Skeletal muscle tissue (tissue), 4 donors: ENCODE data around the gene LRRC71. TPM values are rescaled to one million over a fixed set of nuclear protein-coding genes. Genes with fewer than 3 reads are reported as not detected.
A peak's percentile ranks its signal among the peaks of the same experiment; 100 is the strongest.

ENCODE experiments used
- H3K27ac ChIP-seq: one replicate; pipeline ENCODE4 v1.7.0; 2013; ENCODE audit warnings: mild to moderate bottlenecking, low read depth, low read length, inconsistent platforms
- H3K27me3 ChIP-seq, 3 donors: one replicate each; pipeline ENCODE4 v1.7.0; 2013; ENCODE audit warnings: low read length in 3 of 3; ENCODE audit not compliant: control insufficient read depth in 3 of 3, insufficient read depth in 3 of 3
- H3K36me3 ChIP-seq, 3 donors: one replicate each; pipeline ENCODE4 v1.7.0; 2013; ENCODE audit warnings: low read length in 3 of 3; ENCODE audit not compliant: control insufficient read depth in 3 of 3, insufficient read depth in 3 of 3
- H3K4me1 ChIP-seq, 3 donors: one replicate each; pipeline ENCODE4 v1.7.0; 2013; ENCODE audit warnings: low read length in 3 of 3, mild to moderate bottlenecking in 3 of 3; ENCODE audit not compliant: control insufficient read depth in 3 of 3, insufficient read depth in 3 of 3
- H3K4me3 ChIP-seq, 3 donors: one replicate each; pipeline ENCODE4 v1.7.0; 2013; ENCODE audit warnings: low read length in 3 of 3
- H3K9ac ChIP-seq, 3 donors: one replicate each; pipeline ENCODE4 v1.7.0; 2013; ENCODE audit warnings: low read length in 3 of 3, mild to moderate bottlenecking in 3 of 3, moderate library complexity in 2 of 3, low read depth in 1 of 3
- H3K9me3 ChIP-seq, 3 donors: one replicate each; pipeline ENCODE4 v1.7.0; 2013; ENCODE audit warnings: low read length in 3 of 3; ENCODE audit not compliant: control insufficient read depth in 3 of 3
- total RNA-seq: library from RNA; depleted of rRNA; stranded (reverse); fragments of >200 nt; gene quantifications from one replicate; pipeline ENCODE4 v1.2.3, GENCODE V29; 2014
- donor health status: Osteomylitis.

Gene LRRC71
- total RNA-seq, 1 donor from 2014 or later, result not detected

DNA sequence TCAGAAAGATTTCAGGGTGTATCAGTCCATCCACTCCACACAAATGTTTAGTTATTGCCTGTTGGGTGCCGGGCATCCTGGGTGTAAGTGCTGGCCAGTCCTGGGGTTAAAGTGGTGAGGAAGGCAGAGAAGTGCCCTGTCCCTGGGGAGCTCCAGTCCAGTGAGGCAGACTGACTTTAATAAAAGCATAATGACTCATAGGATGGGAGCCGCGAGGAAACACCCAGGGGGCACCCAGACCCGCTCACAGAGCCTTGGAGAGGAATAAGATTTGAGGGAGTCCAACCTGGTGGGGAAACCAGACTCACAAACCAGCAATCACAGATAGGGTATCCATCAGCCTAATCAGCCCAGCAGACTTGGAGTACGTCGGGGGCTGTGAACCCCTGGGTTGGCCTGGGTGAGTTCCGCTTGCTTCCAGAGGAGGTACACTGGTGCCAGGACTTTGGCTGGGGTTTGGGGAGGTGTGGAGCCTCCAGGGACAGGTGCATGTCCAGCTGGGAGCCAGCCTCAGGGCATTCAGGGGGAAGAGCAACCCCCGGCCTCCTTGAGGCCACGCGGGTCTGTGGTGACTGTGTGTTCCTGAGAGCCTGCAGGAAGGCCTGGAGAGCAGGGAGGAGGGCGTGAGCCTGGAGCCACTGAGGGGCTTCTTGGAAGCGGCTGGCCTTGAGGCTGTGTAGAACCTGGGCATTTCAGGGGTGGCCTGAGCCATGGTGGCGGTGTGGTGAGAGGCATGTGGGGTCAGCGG lies 23.2 kb upstream of the LRRC71 start:
- H3K36me3 ChIP-seq, result no peaks in the 10 kb centered on the region
- peak overlapping the region; percentile 74 for H3K27ac ChIP-seq
- peaks cover 26 to 63% (median 62%) of the 10 kb centered on the region in 3 donors for H3K4me1 ChIP-seq
- no peaks in the 10 kb centered on the region for H3K9me3 ChIP-seq
- peak overlapping the region in 1 of 3 donors; percentile 32 for H3K9ac ChIP-seq
- peaks cover 15 to 19% (median 17%) of the 10 kb centered on the region in 3 donors for H3K27me3 ChIP-seq
- peak overlapping the region in 1 of 3 donors; percentile 6 for H3K4me3 ChIP-seq

DNA sequence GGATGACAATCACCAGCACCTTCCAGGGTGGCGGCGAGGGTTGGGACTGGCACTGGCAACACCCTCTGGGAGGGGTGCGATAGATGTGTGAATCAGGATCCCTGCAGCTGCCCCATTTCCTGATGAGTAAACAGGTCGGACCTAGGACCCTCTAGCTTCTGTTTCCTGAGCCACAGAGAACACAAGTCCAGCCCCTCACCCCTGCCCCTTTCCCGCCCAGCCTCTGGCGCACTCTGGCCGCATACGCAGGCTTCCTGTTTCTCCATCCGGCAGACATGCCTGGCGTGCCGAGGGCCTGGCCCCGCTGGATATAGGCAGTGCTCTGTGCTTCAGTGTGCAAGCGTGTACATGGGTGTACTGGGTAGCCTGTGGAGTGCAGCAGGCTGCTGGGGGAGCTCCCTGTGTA lies 22.3 kb upstream of the LRRC71 start:
- no peaks in the 10 kb centered on the region for H3K9me3 ChIP-seq
- H3K9ac ChIP-seq, result peak overlapping the region in 1 of 3 donors; percentile 57
- H3K4me1 ChIP-seq, result peaks cover 26 to 69% (median 66%) of the 10 kb centered on the region in 3 donors
- peak overlapping the region; percentile 74 for H3K27ac ChIP-seq
- peak overlapping the region; percentile 1 to 38 (median 23) for H3K4me3 ChIP-seq
- H3K36me3 ChIP-seq, result no peaks in the 10 kb centered on the region
- peaks cover 13 to 18% (median 15%) of the 10 kb centered on the region in 3 donors for H3K27me3 ChIP-seq

DNA sequence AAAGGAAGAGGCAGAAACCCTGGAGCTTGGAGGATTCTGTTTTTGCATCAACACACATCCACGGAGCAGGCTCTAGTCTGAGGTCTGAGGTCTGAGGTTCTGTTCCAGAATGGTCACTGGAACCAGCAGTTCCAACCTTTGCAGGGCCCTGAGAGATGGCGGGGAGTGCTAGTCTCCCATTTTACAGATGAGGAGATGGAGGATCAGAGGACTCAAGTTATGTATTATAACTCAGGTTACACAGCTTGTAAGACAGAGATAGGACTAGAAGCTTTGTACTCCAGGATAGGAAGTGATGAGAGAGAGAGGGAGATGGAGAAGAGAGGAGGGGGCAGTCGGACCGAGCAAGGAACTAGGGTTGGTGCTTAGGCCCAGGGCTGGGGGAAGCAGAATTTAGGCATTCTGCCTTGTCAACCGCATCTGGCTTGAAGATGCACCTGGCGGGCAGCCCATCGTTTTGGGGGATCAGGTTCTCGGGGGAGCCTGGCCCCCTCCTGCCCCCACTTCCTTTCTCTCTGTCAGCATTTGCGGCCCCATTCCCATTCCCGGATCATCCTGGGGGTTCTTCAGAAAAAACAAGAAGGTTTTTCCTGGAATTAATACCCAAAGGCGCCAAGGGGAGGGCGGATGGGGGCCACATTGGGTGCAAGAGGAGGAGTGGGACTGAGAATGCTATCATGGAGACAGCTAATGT lies 21.3 kb upstream of the LRRC71 start:
- H3K4me3 ChIP-seq, result no peak overlapping the region
- no peak overlapping the region for H3K9ac ChIP-seq
- peaks cover 31 to 75% (median 75%) of the 10 kb centered on the region in 3 donors for H3K4me1 ChIP-seq
- H3K9me3 ChIP-seq, result no peaks in the 10 kb centered on the region
- H3K27me3 ChIP-seq, result peaks cover 6 to 11% (median 10%) of the 10 kb centered on the region in 3 donors
- H3K36me3 ChIP-seq, result no peaks in the 10 kb centered on the region
- H3K27ac ChIP-seq, result peak overlapping the region; percentile 0

DNA sequence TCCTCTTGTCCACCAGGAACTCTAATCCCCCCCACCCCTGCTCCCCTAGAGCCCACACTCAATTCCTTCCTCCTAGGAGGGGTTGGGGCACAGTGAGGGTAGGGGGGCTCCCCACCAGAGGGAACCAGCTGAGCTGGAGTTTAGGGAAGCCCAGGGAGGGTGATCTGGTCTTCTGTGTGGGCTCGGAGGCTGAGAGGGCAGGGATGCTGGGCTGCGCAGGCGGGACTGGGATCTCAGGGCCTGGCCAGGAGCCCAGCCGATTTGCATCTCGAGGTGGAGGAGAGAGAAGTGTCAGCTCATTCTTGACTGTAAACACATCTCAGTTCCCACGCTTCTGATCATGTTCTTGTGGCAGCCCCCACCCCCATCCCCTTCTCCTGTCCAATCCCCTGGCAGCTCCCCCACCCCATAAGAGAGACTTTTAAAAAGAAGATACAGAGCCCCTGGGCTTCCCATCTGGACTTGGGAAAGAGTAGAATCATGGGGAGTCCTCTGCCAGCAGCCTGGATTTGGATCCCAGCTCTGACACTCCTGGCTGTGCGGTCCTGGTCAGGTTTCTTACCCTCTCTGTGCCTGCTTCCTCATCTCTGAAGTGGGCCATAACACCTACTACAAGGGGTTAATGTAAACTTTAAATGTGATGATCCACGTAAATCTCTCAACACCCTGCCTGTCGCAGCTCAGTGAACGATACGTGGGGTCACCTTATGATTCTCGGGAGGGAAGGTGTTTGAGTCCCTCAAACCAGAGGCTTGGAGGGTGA lies 20.3 kb upstream of the LRRC71 start:
- Histone ChIP-seq H3K27ac (peak overlapping the region; percentile 12), H3K27me3 (peaks cover 0 to 5% (median 4%) of the 10 kb centered on the region in 3 donors), H3K36me3 (no peaks in the 10 kb centered on the region), H3K4me3 (no peak overlapping the region), H3K9me3 (no peaks in the 10 kb centered on the region), H3K4me1 (peaks cover 31 to 72% (median 69%) of the 10 kb centered on the region in 3 donors), H3K9ac (no peak overlapping the region)

DNA sequence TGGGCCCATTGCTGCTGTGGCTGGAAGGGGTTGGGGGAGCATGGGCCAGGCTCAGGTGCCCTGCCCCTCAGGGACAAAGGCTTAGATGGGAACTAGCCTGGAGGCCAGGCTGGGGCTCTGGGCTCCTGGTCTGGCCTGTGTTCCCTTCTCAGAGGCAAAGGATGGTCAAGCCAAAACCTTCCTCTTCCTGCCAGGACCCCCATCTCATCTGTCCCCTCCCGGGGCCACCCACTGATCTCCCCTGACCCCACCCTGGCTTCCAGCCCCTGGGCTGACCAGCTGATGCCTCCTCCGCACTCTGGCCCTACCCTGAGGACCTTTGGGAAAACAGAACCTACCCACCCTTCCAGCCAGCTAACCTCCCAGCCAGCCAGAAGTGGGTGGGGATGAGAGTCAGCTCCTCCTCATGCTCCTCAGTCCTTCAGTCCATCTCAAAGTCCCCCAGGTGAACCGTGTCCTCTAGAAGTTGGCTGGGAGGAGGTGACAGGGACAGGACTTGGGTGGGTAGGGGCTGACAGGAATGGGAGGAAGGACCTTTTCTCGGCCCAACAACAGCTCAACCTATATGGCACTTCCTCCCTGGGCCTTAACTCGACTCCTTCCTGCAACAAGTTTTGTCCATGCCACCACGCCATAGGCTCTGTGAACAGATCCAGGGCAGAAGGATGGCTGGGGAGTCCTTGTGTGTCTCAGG lies 19.4 kb upstream of the LRRC71 start:
- Histone ChIP-seq H3K36me3 (peaks cover 0 to under 1% (median 0%) of the 10 kb centered on the region in 3 donors), H3K9me3 (no peaks in the 10 kb centered on the region), H3K4me3 (no peak overlapping the region), H3K27me3 (peaks cover 4 to 8% (median 6%) of the 10 kb centered on the region in 3 donors), H3K9ac (peak overlapping the region in 1 of 3 donors; percentile 10), H3K4me1 (peaks cover 29 to 73% (median 66%) of the 10 kb centered on the region in 3 donors), H3K27ac (peak overlapping the region; percentile 13)

DNA sequence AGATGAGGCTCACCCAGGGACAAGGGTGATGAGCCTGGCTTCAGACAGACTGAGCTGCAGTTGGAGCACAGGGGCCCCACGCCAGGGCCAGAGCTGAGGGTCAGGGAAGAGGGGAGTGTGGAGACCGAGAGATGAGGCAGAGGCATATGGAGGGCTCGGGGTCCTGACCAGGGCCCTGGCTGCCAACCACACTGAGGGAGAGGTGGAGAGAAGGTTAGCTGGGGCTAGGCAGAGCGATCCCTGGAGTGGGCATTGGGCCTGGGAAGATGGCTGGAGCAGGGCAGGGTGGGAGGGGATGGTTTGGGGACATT lies 18.9 kb upstream of the LRRC71 start:
- H3K4me1 ChIP-seq, result peaks cover 24 to 73% (median 63%) of the 10 kb centered on the region in 3 donors
- H3K4me3 ChIP-seq, result no peak overlapping the region

DNA sequence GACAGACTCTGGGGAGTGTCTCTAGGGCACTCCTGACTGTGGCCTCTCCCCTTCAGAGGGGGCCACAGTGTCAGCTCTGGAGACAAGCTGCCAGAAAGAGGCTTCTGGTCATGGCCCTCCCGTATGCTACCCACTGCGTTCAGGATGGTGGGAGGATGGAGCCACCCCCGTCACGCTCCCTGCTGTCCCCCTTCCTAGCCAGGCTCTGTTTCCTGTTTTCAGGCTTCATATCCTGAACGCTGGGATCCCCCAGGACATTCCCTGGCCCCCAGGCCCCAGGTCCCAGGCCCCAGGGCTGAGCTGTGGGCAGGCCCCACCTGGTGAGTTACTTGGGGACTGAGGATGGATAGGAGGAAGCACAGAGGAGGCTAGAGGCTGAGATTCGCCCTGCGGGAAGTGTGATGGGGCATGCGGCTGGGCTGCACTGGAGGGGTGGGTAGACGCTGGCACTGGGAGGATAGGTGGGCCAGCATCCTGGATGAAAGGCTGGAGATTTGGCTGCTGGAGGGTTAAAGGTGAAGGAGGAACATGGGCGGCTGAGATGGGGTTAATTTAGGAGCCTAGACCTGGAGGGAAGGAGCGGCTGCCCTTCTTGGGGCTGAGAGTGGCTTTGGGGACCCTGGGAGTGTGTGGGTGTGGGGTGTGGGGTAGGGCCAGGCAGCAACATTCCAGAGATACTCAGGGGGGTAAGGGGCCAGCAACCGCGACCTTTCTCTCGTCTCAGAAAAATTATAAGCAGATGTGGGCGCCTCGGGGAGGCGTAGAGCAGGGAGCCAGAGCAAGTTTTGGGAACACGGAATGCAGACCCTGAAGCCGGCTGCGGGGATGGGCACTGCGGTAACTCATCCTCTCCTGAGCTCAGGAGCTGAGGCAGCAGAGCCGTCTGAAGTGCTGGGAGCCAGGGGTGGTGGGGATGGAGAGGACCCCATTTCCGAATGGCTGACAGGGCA lies 18.2 kb upstream of the LRRC71 start:
- H3K4me3 ChIP-seq, result peak overlapping the region in 1 of 3 donors; percentile 6
- H3K9me3 ChIP-seq, result no peaks in the 10 kb centered on the region
- H3K27ac ChIP-seq, result no peak overlapping the region
- H3K9ac ChIP-seq, result peak overlapping the region in 2 of 3 donors; percentile 14 to 40
- H3K4me1 ChIP-seq, result peaks cover 19 to 73% (median 65%) of the 10 kb centered on the region in 3 donors
- H3K27me3 ChIP-seq, result peaks cover 12 to 19% (median 17%) of the 10 kb centered on the region in 3 donors
- H3K36me3 ChIP-seq, result peaks cover 3 to 6% (median 4%) of the 10 kb centered on the region in 3 donors

More for the DNA sequence above, 18.9 kb upstream of the LRRC71 start:
- Histone ChIP-seq H3K27me3 (peaks cover 8 to 12% (median 10%) of the 10 kb centered on the region in 3 donors), H3K9ac (no peak overlapping the region), H3K36me3 (peaks cover 0 to 3% (median 0%) of the 10 kb centered on the region in 3 donors), H3K27ac (peak overlapping the region; percentile 13), H3K9me3 (no peaks in the 10 kb centered on the region)

DNA sequence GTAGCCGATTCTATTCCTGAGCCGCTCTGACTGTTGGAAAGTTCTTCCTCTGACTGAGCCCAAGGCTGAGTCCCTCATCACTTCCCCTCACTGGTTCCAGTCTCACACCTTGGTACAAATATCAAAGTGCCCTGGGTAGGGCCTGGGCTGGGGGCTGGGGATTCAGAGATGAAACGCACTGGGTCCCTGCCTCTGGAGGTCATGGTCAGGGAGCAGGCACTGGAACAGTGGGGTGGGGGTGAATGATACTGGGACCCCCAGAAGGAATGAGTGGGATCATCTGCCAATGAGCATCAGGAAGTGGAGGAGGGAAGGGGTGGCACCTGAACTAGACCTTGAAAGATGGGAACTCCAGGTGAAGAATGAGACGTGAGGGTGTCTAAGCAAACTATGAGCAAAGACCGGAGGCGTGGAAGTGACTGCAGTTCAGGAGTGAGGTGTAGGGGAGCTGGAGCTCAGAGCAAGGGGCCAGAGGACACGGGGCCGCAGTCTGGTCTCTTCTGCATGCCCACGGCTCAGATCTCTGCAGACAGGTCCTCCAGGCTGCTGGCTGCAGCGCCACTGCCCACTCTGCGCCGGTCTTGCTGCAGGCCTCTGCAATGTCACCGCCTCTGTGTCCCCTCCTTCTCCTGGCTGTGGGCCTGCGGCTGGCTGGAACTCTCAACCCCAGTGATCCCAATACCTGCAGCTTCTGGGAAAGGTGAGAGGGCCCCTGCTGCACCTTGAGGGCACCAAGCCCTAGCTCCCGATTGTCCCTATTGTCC lies 16.9 kb upstream of the LRRC71 start:
- Histone ChIP-seq H3K4me1 (peaks cover 17 to 66% (median 63%) of the 10 kb centered on the region in 3 donors), H3K9me3 (no peaks in the 10 kb centered on the region), H3K4me3 (no peak overlapping the region), H3K9ac (no peak overlapping the region), H3K36me3 (peaks cover 4 to 6% (median 4%) of the 10 kb centered on the region in 3 donors), H3K27me3 (peaks cover 22 to 27% (median 26%) of the 10 kb centered on the region in 3 donors), H3K27ac (peak overlapping the region; percentile 25)
